ENCODE data around the gene ARTN.

ARTN gene

GRCh38 chr1:43921022-43921421 lies 12.6 kb upstream of the ARTN start:
- DNase-seq (ENCODE audit: extremely low read depth in 1 of 2, low read depth in 1 of 2), result no peak

- DNase-seq (ENCODE audit: extremely low read depth in 1 of 2, low read depth in 1 of 2), result no peak
Measured at GRCh38 chr1:43924516-43924915, 9.1 kb upstream of the ARTN start.

- DNase-seq (ENCODE audit: extremely low read depth in 1 of 2, low read depth in 1 of 2), result no peak
Measured at GRCh38 chr1:43925846-43926245, 7.8 kb upstream of the ARTN start.

GRCh38 chr1:43930168-43930948 lies 3.2 kb upstream of the ARTN start:
- no peak for DNase-seq (ENCODE audit: extremely low read depth in 1 of 2, low read depth in 1 of 2)

- no peak for DNase-seq (ENCODE audit: extremely low read depth in 1 of 2, low read depth in 1 of 2)
Measured at GRCh38 chr1:43930949-43931275, 2.7 kb upstream of the ARTN start.

- no peak for DNase-seq (ENCODE audit: extremely low read depth in 1 of 2, low read depth in 1 of 2)
Measured at GRCh38 chr1:43931711-43932660, 1.6 kb upstream of the ARTN start.

GRCh38 chr1:43932786-43933385 lies 715 bp upstream of the ARTN start:
- DNase-seq (ENCODE audit: extremely low read depth in 1 of 2, low read depth in 1 of 2), result no peak

GRCh38 chr1:43934101-43934985 lies 742 bp downstream of the ARTN start:
- peak in 1 of 2 donors; percentile 34 for DNase-seq (ENCODE audit: extremely low read depth in 1 of 2, low read depth in 1 of 2)

- DNase-seq (ENCODE audit: extremely low read depth in 1 of 2, low read depth in 1 of 2), result no peak
Measured at GRCh38 chr1:43934986-43935324, 1.4 kb downstream of the ARTN start.

GRCh38 chr1:43935711-43936427 lies 2.3 kb downstream of the ARTN start:
- no peak for DNase-seq (ENCODE audit: extremely low read depth in 1 of 2, low read depth in 1 of 2)

GRCh38 chr1:43936431-43937151 lies 3.0 kb downstream of the ARTN start:
- no peak for DNase-seq (ENCODE audit: extremely low read depth in 1 of 2, low read depth in 1 of 2)

GRCh38 chr1:43937179-43937865 lies 3.7 kb downstream of the ARTN start:
- no peak for DNase-seq (ENCODE audit: extremely low read depth in 1 of 2, low read depth in 1 of 2)

- no peak for DNase-seq (ENCODE audit: extremely low read depth in 1 of 2, low read depth in 1 of 2)
Measured at GRCh38 chr1:43938383-43938782, 4.8 kb downstream of the ARTN start.

- no peak for DNase-seq (ENCODE audit: extremely low read depth in 1 of 2, low read depth in 1 of 2)
Measured at GRCh38 chr1:43938892-43939587, 5.4 kb downstream of the ARTN start.

- DNase-seq (ENCODE audit: extremely low read depth in 1 of 2, low read depth in 1 of 2), result no peak
Measured at GRCh38 chr1:43942411-43942810, 8.8 kb downstream of the ARTN start.

- DNase-seq (ENCODE audit: extremely low read depth in 1 of 2, low read depth in 1 of 2), result no peak
Measured at GRCh38 chr1:43944860-43945259, 11.3 kb downstream of the ARTN start.

- no peak for DNase-seq (ENCODE audit: extremely low read depth in 1 of 2, low read depth in 1 of 2)
Measured at GRCh38 chr1:43945674-43946235, 12.2 kb downstream of the ARTN start.

Data from stimulated activated CD8-positive, alpha-beta memory T cell treated with anti-CD3 and anti-CD28 coated beads, Interleukin-7, amount 100 ng/mL, for 48 hours (primary cell).